Measurements from ENCODE around the gene FAM53B.
A peak's percentile ranks its signal among the peaks of the same experiment; 100 is the strongest.

The FAM53B gene

DNA sequence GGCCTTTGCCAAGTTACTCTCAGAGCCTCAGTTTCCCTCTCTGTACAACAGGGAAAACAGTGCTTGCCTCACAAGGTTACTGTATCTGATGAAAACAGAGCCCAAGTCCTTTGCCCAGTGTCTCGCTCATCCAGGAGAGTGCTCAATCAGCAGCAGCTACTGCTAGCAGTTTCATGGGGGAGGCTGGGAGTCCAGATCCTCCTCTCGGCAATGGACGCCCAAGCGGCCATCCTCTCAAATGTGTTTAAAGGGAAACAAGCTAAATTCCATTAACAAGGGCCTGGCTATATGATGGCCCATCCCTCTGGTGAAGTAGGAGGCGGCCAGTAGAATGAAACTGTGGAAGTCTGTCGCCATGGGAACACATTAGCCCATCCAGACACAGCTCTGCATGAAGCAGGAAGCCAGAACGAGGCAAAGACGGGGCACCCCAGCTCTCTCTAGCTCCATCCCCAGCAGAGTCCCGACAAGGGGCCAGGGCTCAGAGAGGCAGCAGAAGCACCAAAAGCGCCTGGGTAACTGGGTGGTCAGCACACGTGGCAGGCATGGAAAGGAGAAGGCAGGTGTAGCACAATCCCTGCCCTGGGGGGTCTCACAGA lies 35.2 kb downstream of the FAM53B start:
- peak; percentile 24 for DNase-seq

DNA sequence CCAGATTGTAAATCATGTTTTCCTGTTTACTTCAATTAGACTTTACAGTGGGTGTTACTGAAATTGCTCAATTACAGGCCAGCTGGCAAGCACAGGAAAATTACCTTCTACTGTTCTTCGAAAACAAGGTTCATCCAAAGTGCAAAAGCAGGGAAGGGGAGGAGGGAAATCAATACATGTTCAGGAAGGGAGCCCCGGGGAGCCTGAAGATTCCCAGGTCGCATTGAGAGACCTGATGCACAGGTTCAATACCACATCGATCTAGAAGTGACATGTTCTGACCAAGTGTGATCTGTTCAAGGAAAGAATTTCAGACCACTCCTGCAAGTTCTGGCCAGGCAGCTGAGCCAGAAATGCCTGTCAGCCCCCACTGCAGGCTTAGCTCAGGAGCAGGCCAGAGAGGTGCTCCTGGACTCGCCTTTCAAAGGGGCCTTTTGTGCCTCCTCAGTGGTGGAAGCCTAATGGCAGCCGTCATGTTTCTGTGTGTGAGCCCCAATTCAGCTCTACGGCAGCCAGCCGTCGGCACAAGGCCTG lies 35.9 kb downstream of the FAM53B start:
- DNase-seq = no peak

DNA sequence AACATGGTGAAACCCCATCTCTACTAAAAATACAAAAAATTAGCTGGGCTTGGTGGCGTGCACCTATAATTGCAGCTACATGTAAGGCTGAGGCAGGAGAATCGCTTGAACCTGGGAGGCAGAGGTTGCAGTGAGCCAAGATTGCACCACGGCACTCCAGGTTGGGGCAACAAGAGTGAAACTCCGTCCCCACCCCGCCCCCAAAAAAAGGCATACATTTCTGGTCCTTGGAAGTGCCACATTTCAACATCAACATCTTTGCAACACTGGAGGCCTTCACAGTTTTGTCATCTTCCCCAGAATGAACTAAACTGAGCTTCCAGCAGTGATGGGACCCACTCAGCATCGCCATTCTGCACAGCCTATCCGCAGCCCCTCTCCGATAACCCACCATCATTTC lies 36.6 kb downstream of the FAM53B start:
- no peak for DNase-seq

DNA sequence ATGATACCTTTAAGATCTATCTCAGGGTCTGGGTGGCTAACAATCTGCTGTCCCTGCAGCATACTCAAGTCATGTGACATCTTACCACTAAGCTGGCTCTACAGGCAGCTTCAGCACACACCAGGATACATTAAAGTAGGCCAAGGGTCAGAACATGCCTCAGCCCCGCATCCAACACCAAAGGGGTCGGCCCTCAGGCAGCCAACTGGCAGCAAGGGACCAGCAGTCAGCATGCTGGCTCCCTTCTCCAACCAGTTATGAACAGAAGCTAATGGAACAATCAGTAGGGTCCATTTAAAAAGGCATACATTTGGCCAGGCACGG lies 37.1 kb downstream of the FAM53B start:
- no peak for DNase-seq

DNA sequence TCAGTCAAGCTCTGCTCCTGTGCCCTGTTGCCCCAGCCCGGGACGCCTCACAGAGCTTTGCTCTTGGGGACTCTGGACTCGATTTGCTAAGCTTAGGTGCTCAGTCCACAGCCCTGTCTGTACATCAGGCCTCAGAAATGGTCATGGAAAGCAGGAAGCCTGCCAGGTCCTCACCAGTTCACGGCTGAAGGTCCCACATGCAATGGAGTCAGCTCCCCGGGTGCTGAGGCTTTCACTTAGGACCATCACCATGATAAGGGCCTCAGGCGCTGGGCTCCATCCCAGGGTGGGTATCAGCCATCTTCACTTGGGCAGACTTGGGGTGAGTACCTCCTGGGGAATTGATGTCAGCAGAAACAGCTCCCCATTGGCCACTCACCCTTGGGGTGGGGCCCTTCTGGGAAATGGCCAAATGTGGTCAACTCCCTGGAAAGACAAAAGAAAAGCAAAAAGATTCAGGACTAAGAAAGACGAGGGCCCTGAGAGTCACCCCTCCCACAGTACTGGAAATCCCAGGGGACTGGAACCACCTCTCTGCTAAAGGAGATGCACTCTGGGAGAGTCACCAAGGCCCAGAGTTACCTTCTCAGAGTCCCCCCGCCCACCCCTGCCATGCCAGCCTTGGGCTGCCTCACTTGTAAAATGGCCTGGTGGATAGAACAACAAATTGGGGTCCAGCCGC lies 37.6 kb downstream of the FAM53B start:
- no peak for DNase-seq

DNA sequence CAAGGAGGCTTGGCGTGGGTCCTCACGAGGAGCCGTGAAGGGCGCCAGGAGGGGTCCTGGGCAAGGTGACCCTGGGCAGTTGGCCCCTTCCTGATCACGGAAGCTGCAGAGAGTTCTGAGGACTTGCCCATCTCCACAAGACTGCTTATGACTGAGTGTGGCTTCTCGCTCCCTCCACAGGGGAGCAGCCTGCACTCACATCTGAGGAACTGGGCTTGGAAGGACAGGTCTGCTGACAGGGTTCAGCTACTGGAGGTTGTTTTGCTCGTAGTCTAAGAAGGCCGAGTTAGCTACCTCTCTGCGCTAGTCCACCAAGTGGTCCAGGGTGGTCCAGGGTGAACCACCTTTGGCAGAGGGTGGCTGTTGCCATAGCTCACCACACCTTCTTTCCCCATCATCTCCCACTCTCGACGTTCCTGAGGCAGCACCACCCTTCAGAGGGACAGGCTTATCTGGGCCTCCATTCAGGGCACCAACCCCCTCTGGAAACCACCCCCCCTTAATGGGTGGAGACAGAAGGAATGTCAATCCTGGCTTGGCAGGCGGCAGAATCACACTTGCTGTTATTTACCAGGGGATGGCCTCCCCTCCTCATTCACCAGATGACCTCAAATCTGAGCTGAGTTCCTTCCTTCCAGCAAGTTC lies 38.2 kb downstream of the FAM53B start:
- no peak for DNase-seq

DNA sequence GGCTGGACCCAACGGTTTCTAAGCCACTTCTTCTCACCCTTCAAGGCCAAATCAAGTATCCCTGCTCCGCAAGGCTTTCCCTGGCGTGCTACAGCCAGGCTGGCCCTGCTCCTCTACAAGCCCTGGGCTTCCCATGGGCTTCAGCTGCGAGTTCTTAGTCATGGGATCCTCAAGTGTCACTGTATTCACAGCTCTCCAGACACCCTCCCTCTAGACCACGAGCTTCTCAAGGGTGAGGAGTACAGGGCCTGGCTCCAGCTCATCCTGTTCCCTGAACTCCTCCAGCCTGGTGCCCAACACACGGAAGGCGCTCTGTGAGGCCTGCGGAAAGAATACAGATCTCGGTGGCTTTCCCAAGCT lies 38.8 kb downstream of the FAM53B start:
- peak; percentile 61 for DNase-seq

DNA sequence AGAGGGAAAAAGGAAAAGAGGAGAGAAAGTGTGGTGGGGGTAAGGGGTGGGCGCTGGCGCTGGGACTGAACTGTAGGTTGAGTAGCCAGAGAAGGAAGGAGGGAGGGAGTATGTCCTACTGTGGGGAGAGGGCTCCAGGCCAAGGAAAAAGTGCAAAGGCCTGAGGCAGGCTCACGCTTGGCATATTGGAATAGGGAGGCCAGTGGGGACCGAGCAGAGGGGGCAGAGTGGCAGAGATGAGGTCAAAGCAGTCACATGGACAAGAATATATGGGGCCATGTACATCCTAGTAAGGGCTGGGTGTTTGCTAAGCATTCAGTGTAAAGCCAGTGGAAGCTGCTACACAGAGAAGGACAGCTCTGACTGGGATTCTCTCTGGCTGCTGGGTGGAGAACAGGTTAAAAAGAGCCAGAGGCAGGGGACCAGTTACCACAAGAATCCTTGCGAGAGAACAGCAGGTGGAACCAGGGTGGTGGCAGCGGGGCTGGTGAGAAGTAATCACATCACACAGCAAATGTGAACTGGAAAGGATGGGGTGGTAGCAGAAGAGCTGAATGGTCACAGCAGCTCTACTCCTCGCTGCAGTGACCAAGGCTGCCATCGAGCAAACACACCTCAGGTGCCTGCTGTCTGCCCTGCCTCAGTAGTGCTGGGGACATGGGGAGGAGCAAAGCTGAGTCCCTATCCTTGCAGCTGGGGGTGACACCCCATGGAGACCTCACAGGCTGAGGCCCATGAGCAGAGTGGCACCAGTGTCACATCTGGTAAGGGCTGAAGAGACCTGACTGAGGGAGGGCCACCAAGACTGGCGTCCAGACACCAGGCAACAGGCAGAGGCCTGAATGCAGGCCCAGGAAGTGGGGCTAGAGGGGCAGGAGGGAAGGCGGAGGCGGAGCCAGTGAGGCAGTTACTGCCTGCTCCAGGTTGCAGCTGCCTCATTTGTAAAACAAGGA lies 39.5 kb downstream of the FAM53B start:
- no peak for DNase-seq

DNA sequence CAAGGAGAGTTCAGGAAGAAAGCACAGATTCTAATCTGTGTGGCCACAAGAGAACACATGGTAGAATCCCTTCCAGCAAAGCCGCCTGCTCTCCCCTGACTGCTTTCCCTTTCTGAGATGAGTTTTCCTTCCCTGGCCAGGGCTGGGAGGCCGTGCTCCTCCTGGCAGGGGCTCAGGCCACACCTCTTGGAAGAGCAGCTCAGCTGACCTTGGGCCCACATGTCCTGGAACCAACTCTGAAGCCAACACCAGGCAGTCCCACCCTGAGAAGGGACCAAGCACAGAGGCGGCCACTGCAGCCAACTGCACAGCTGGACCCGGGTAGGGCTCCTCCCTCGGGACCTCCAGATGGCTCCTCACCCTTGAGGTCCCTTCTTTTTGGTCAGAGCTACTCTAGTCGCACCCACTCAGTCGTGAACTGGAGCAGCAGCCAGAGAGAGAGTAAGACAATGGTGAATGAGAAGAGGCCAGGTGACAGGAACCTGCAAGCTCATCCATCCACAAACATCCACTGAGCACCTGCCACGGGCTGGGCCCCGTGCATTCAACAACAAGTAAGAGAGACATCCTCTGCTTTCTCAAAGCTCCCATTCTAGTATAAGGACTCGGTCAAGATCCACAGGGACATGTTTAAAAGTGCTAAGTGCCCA lies 40.3 kb downstream of the FAM53B start:
- DNase-seq = peak; percentile 72

DNA sequence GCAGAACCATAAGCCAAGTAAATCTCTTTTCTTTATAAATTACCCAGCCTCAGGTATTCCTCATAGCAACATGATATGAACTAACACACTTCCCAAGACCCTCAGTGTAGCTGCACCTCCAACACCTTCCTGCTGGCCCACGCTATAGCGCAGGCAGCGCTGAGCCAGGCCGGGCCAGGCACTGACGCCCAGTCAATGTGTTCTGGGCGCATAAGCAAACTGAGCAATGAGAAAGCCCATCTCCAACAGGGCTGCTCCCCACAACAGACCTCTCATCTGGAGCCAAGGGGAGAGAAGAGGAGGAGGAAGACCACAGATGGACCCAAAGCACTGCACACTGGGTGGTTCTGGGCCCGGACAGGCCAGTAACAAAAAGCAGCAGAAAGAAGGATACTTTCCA lies 40.8 kb downstream of the FAM53B start:
- no peak for DNase-seq

DNA sequence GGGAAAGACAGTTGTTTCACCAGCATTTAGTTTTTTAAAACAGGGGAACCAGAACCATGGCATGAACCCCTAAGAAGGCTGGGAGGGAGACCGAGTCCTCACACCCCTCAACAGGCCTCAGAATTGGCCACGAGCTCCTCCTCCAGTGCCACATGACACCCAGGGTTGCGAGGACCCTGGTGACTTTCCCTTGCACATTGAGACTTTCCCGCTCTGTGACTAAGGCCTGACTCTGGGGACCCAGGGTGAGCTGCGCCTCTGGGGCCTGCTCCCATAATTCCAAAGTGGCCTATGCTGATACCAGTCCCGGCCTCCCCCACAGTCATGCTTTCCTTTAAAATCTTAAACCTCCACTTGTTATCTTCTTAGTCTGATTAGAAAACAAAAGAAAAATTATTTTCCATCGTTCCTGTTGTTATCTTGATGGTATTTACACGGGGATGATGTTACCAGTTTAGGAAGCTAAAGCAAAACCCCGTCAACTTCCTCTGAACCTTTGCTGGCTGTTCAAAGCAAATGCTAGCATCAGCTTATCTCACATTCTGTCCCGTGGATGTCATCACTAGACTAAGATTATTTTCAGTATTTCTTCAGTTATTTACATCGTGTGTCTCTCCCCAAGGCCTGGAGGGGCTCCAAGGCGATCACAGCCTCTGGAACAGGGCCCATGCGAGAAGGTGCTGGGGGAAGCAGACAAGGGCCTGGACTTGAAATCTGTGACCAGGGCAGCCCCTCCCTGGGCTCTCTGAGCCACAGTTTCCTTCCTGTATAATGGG lies 42.1 kb downstream of the FAM53B start:
- DNase-seq = no peak

DNA sequence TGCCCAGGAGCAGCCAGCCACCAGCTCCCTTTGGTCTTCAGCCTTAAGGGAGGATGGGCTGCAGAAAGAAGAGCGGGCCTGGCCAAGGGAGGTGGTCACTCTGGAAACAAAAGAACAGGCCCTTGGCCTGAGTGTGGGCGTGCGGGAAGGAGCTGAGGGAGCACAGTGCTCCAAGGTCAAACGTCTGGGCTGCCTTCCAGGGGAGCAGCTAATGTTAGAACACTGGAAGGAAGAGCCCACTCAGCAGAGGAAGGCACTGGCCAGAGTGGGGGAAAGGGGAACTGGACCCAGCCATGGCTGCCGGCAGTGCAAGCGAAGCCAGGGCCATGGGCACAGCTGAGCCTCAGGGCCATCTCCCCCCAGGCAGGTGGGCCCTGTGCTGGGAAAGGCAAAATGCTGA lies 42.7 kb downstream of the FAM53B start:
- no peak for DNase-seq

DNA sequence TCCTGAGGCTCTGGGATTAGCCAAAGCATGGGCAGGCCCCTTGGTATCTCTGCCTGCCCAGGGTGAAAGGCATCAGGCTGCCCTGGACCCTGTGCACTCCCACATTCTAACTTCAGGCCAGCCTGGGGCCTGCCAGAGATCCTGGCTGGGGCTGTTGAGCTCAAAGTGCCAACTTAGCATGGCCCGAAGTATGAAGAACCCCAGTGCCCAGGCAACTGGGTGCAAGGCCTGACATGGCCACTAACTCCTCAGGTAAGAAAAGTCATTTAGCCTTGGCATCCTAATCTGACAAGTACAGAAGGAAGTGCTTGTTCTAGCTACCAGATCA lies 43.2 kb downstream of the FAM53B start:
- DNase-seq = no peak

DNA sequence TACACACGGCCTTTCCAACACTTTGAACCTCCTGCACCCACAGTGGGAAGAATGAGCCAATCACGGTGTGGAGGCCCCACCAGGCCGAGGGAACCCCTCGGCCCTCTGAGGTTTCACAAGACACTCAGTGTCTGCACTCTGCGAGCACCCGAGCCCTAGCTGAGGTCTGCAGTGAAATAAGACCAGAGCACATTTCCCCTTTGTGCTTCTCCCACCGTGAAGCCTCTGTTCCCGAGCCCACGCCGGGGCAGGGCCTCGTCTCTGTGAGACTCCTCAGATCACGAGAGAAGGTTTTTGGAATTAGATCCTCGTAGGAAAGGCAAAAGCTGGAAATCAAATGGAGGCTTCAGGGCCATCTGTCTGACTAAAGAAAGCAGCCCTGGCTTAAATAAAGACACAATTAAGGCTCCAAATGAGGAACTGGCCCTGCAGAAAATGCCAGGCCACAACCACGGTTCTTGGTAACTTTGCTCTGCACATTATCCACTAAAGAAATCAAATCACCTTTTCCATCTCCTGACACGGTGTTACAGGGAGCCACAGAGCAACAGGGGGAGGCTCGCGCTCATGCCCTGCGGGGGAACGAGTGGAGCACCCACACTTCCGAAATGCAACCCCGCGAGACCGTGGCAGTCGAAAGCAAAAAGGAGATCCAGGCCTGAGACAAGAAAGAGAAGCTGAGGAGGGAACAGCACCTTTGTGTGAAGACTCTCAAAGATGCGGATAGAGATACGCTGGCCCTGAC lies 43.7 kb downstream of the FAM53B start:
- DNase-seq = no peak

DNA sequence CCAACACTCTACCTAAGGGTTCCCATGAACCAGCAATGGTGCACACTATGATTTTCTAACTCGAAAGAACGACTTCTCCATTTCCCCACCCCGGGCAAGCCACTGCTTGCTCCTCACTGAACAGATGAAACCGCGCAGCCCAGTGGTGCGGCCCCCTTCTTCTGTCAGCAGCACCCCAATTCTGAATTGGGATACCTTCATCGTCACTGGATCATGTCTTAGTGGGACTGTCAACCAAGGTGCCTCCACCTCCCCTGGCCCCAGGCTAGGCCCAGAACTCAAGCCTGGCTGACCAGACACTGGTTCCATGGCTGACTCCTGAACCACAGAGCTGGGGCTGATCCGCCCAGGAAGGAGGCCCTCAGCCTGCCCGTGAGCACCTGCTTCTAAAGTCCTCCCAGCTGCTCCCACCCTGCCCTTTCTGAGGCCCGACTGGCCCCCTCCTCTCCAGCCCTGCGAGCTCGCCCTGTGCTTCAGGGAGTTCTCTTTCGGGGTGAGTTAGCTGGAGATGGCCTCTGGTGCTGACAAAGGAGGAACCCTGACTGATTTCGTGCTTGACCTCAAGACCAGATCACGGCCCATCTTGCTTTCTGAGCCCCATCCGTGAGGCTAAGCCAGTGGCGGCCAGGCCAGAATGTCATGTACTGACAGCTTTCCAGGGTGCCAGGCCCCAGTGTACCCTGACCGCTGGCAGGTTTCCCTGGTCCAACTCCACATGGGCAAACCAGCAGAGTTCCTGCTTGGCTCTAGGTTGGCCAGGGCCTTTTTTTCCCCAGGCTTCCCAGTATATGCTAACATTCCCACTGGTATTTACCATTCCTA lies 44.5 kb downstream of the FAM53B start:
- no peak for DNase-seq

DNA sequence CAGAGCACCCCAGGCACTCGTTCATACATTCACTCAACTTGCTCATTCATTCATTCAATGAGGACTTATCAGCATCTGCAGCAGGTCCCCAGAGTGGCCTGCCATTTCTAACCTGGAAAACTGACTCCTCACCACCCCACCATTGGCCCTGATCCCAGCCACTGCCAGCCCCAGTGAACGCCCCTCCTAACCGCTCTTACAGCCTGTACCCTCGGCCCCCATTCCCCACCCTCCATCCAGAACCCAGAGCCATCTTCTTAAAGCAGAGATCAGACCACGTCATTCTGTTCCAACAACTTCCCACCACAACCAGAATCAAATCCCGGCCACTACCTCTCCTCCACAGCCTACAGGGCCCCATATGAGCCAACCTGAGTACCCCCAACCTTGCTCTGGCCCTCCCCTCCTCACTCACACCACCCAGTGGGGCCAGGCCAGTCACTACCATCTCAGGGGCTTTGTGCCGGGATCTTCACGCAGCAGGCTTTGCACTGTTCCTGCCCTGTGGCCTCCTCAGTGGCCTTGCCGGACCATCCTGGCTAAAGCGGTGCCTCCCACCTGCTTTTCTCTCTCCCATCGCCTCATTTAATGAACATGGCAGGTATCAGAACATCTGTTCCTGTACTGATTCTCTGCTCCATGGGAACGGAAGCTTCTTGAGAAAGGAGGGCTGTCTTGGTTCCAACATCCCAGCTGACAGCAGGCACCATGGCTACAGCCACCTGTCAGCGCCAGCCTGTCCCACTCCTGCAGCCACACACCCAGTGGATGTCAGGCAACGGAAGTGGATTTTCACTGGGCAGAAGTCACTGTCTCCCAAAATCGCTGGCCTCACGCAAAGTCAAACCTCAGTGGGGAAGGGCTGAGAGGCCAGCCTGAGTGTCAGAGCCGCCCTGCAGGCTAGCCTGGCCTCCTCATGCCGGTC lies 45.4 kb downstream of the FAM53B start:
- no peak for DNase-seq

DNA sequence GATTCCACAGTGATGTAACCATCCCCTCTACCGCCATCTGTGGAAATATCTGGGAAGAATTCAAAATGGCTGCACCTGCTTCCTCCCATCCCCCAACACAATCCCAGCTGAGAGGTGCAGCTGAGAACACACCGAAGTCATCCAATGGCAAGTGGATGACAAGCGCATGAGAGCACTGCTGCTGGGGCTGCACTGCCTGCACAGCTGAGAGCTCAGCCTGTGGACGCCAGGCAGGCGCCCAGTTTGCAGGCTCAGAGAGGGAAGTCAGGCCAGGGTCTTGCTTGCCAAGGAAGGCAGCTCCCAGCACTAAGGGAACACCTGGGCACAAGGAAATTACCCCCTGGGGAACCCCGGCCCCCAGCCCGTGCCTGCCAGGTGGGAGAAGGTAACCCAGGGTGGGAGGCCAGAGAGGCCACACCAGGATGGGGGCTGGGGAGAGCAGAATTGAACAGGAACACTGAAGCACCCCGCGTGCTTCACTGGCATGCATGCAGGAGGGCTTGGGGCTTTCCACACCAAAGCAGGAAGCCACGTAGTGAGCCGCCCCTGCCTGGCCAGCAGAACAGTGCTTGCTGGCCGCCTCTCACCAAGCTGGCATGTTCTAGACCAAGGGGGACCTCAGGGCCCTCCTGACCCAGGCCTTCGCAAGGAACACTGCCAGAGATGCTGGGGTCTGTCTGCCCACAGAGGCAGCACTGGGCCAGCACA lies 46.2 kb downstream of the FAM53B start:
- DNase-seq = peak; percentile 72

DNA sequence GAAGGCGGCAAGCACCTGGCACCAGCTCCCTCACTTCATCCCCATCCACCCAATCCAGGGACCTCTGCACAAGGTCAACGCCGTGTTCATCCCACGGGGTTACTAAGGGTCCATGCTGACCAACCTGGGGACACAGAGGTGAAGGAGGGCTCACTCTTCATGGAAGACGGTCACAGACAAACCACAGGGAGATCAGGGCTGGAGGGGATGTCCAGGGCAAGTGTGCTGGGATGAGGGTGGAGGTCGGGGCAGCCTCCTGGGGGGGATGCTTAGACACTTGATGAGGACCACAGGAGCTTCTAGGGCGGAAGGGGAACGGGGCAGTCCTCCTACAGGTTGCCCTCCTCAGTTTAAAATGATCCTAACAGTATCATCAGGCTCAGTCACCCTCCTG lies 46.7 kb downstream of the FAM53B start:
- DNase-seq = no peak
